GM21390 (cell line): ENCODE results near the gene CASKIN2.

Experiments used
- ATAC-seq: cut with Tn5 transposase; IDR thresholded peaks from one replicate; pipeline ENCODE4 v1.9.1; 2021; ENCODE audit not compliant: unreplicated experiment

The CASKIN2 gene

GRCh38 chr17:75505640-75506039 is 9.7 kb downstream of the CASKIN2 start:
- ATAC-seq, result no peak

- no peak for ATAC-seq
Measured at GRCh38 chr17:75505152-75505409, 10.3 kb downstream of the CASKIN2 start.

GRCh38 chr17:75504347-75505151 is 10.8 kb downstream of the CASKIN2 start:
- ATAC-seq, result no peak

GRCh38 chr17:75503976-75504346 is 11.4 kb downstream of the CASKIN2 start:
- ATAC-seq, result no peak

GRCh38 chr17:75503337-75503950 is 11.9 kb downstream of the CASKIN2 start:
- ATAC-seq, result no peak

- no peak for ATAC-seq
Measured at GRCh38 chr17:75502721-75503329, 12.5 kb downstream of the CASKIN2 start.

- ATAC-seq, result no peak
Measured at GRCh38 chr17:75502072-75502720, 13.1 kb downstream of the CASKIN2 start.

- no peak for ATAC-seq
Measured at GRCh38 chr17:75501378-75502071, 13.8 kb downstream of the CASKIN2 start.

GRCh38 chr17:75500419-75501216 is 14.7 kb downstream of the CASKIN2 start:
- no peak for ATAC-seq

- no peak for ATAC-seq
Measured at GRCh38 chr17:75499313-75500022, 15.9 kb downstream of the CASKIN2 start.

- ATAC-seq, result no peak
Measured at GRCh38 chr17:75498726-75499213, 16.6 kb downstream of the CASKIN2 start.

GRCh38 chr17:75498039-75498725 is 17.2 kb downstream of the CASKIN2 start:
- no peak for ATAC-seq

- no peak for ATAC-seq
Measured at GRCh38 chr17:75496005-75496404, 19.3 kb downstream of the CASKIN2 start.

GRCh38 chr17:75494326-75494877 is 20.9 kb downstream of the CASKIN2 start:
- no peak for ATAC-seq

GRCh38 chr17:75493476-75494129 is 21.7 kb downstream of the CASKIN2 start:
- ATAC-seq, result no peak

- ATAC-seq, result no peak
Measured at GRCh38 chr17:75492555-75493168, 22.7 kb downstream of the CASKIN2 start.

GRCh38 chr17:75491680-75492079 is 23.7 kb downstream of the CASKIN2 start:
- ATAC-seq, result no peak
